NCI-H510A (cell line): Measurements from ENCODE around the gene RECQL5.

Experiments used
- DNase-seq: peaks from one replicate; lab custom pipeline; 2025; lab: John Stamatoyannopoulos, UW

The RECQL5 gene

GRCh38 chr17:75688209-75688825 is 21.4 kb upstream of the RECQL5 start:
- no peak for DNase-seq

- DNase-seq: no peak
Measured at GRCh38 chr17:75685499-75685898, 18.5 kb upstream of the RECQL5 start.

GRCh38 chr17:75684924-75685323 is 18.0 kb upstream of the RECQL5 start:
- DNase-seq: no peak

GRCh38 chr17:75684249-75684648 is 17.3 kb upstream of the RECQL5 start:
- DNase-seq: no peak

GRCh38 chr17:75683583-75683982 is 16.6 kb upstream of the RECQL5 start:
- no peak for DNase-seq

- DNase-seq: no peak
Measured at GRCh38 chr17:75681289-75681688, 14.3 kb upstream of the RECQL5 start.

GRCh38 chr17:75680431-75680830 is 13.5 kb upstream of the RECQL5 start:
- DNase-seq: no peak

- DNase-seq: no peak
Measured at GRCh38 chr17:75679706-75680211, 12.8 kb upstream of the RECQL5 start.

- no peak for DNase-seq
Measured at GRCh38 chr17:75676461-75676860, 9.5 kb upstream of the RECQL5 start.

- DNase-seq: no peak
Measured at GRCh38 chr17:75673487-75673886, 6.5 kb upstream of the RECQL5 start.

GRCh38 chr17:75672011-75672410 is 5.1 kb upstream of the RECQL5 start:
- DNase-seq: no peak

GRCh38 chr17:75670868-75671267 is 3.9 kb upstream of the RECQL5 start:
- no peak for DNase-seq

GRCh38 chr17:75668489-75668888 is 1.5 kb upstream of the RECQL5 start:
- DNase-seq: no peak

GRCh38 chr17:75667825-75668224 is 871 bp upstream of the RECQL5 start:
- DNase-seq: no peak

GRCh38 chr17:75665981-75666380 is 973 bp downstream of the RECQL5 start:
- no peak for DNase-seq

- DNase-seq: no peak
Measured at GRCh38 chr17:75664099-75664549, 2.8 kb downstream of the RECQL5 start.

GRCh38 chr17:75662511-75662910 is 4.4 kb downstream of the RECQL5 start:
- DNase-seq: no peak

GRCh38 chr17:75661531-75661930 is 5.4 kb downstream of the RECQL5 start:
- no peak for DNase-seq

GRCh38 chr17:75658237-75658636 is 8.7 kb downstream of the RECQL5 start:
- no peak for DNase-seq

- no peak for DNase-seq
Measured at GRCh38 chr17:75654176-75654575, 12.8 kb downstream of the RECQL5 start.

GRCh38 chr17:75652934-75653549 is 13.9 kb downstream of the RECQL5 start:
- DNase-seq: no peak

- DNase-seq: no peak
Measured at GRCh38 chr17:75652341-75652740, 14.6 kb downstream of the RECQL5 start.

GRCh38 chr17:75650874-75651273 is 16.1 kb downstream of the RECQL5 start:
- DNase-seq: no peak

GRCh38 chr17:75649687-75650086 is 17.3 kb downstream of the RECQL5 start:
- no peak for DNase-seq
